GM19023 (cell line): ENCODE data around the gene SORD.

Experiments used
- ATAC-seq: cut with Tn5 transposase; IDR thresholded peaks from one replicate; pipeline ENCODE4 v1.9.1; 2021; ENCODE audit warnings: mild to moderate bottlenecking, moderate library complexity; ENCODE audit not compliant: unreplicated experiment

SORD gene

GRCh38 chr15:45114751-45115085 lies 91.7 kb downstream of the SORD start:
- no peak for ATAC-seq

DNA sequence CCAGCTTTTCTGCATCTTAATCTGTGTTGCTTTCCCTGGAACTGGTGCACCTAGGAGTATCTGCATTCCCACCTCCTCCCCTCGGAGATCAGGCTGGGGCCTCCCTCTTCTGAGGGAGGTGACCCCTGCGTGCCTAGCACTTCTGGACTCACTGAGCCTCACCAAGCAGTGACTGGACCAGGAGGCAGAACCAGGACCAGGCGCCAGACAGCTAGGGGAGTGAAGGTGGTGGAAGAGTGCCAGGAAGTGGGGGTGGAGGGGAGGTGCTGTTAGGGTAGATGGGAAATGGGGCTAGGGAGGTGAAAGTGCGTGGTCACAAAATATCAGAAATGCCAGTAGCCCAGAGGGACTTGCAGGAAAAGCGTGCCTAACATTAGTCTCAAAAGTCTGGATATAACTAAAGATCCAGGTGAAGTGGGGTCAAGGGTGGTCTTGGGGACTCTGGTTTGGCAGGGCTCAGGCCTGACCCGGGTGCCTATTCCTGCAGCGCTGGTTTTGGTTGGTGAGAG lies 92.4 kb downstream of the SORD start:
- no peak for ATAC-seq

- no peak for ATAC-seq
Observed at GRCh38 chr15:45116006-45116481, 93.0 kb downstream of the SORD start.

DNA sequence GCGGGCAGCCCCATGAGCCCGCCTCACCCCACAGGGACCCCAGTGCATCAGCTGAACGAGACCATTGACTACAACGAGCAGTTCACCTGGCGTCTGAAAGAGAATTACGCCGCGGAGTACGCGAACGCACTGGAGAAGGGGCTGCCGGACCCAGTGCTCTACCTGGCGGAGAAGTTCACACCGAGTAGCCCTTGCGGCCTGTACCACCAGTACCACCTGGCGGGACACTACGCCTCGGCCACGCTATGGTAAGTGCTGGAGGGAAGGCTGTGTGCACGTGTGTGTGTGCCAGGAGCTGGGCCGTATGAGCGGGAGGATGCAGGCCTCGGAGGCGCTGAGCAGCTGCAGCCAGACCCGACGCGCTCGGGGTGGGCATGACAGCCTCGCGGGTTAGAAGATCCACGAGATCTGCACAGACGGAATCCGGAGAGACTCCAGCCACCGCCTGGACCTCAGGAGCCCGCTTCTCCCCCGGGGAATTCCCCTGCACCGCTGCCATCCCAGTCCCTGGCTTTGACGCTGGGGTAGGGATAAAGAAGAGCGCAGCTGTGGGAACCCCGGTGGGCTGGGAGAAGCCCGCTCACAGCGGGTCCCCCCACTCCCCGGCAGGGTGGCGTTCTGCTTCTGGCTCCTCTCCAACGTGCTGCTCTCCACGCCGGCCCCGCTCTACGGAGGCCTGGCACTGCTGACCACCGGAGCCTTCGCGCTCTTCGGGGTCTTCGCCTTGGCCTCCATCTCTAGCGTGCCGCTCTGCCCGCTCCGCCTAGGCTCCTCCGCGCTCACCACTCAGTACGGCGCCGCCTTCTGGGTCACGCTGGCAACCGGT lies 93.7 kb downstream of the SORD start:
- no peak for ATAC-seq

- peak; percentile 15 for ATAC-seq
Observed at GRCh38 chr15:45117308-45118130, 94.5 kb downstream of the SORD start.

DNA sequence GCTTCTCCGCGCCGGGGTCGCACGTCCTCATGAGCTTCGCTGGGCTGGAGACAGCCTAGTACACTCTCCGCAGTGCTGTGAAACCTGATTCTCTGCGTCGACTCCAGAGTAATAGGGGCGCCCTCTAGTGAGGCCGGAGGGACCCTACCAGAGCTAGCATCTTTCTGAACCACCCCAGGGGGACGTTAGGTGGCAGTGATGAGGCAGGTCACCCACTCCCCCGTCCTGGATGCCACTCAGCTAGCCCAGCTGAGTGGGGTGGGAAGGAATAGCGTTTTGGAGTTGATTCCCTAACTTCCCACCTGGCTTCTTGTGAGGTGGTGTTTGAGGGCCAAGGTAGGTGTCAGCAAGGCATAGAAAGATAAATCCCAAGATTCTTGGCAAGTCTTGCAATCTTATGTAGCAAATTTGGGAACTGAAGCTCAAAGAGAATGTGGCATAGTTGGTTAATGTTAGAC lies 95.2 kb downstream of the SORD start:
- ATAC-seq: peak; percentile 89

GRCh38 chr15:45118996-45119395 lies 96.0 kb downstream of the SORD start:
- no peak for ATAC-seq

DNA sequence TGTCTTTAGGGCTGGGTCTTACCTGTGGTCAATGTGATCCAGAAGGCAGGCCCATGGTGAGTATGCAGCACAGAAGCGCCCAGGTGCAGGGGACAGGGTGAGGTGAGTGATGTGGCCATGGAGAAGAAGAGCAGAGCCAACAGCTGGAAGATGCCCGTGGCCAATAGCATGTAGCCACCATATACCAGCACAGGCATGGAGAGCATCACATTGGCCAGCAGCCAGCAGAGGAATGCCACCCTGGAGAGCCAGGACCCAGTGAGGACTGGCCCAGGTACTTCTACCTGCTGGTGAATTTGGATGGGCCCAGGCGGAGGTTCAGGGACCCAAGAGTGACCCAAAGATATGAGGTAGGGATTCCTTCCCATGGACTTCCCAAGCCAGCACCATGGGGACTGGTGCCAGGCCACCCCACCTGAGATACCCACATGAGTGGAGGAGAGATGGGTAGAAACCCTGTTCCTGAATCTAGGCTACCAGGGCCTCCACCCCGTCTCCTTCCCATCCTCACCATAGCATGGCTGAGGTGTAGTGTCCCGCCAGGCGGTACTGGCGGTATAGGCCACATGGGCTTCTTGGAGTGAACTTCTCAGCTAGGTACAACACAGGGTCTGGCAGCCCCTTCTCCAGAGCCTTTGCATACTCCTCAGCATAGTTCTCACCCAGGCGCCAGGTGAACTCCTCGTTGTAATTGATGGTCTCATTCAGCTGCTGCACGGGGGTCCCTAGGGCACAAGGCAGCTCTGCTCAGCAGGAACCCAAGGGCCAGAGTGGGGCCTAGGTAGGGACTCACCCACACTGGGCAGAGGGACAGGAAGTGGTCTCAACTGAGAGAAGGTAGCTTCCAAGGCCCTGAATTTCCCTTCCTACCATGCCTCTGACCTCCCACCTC lies 97.3 kb downstream of the SORD start:
- no peak for ATAC-seq

DNA sequence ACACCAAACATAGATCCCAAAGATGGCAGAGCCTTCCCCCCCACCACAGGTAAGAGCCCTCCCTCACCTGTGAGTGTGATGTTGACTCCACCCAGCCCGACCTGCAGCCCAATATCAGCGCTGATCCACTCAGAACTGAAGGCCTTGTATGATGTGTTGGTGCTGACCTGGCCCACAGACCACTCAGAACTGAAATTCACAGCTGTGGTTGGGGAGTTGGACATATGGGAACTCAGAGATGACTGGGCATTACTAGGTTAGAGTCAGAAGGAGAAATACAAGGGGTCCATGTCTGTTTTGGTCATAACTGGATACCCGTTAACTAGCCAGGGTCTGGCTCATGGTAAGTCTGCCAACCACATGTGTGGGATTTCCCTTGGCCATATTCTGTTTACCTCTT lies 98.0 kb downstream of the SORD start:
- no peak for ATAC-seq

DNA sequence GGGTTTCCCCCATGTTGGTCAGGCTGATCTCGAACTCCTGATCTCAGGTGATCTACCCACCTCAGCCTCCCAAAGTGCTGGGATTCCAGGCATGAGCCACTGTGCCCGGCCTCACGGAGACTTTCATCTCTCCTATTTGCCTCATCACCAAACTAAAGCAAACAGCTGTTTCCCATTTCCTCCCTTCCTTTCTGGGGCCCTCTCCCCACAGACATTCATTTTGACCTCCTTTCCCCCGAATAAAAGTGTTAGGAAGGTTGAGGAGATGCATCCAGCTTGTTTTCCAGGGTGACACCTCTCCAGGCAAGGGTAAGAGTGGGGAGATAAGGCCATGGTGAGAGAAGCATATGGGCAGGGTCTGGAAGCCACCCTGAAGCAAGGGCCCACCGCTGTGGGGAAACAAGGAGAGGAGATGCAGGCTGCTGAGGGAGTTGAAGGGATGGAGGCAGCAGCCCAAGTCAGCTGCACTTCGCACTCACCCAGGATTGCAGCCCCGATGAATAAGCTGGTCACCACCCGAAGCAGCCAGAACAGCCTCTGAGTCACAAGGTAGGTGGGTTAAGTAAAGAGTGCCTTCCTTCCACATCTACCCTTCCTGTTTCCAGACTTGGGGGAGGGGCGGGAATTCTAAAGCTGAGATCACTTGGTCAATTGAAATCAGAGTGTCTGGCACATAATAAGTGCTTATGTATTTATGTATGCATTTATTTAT lies 98.9 kb downstream of the SORD start:
- no peak for ATAC-seq

DNA sequence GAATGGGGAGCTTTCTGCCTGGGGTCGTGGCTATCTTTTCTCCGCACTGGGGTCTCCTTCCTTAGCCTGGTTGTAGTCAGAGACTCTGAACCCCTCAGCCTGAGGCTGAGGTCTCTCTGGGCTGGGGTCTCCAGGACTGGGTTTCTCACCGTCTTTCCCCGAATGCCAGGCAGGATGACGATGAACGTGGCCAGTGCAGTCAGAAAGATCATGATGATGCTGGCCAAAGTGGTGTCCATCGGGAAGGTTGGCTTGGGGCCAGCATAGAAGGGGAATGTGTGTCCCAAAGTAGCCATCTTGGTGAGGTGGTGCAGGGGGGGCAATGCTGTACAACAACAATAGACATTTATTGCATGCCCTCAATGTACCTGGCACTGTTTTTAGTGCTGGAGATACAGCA lies 99.7 kb downstream of the SORD start:
- ATAC-seq: no peak

DNA sequence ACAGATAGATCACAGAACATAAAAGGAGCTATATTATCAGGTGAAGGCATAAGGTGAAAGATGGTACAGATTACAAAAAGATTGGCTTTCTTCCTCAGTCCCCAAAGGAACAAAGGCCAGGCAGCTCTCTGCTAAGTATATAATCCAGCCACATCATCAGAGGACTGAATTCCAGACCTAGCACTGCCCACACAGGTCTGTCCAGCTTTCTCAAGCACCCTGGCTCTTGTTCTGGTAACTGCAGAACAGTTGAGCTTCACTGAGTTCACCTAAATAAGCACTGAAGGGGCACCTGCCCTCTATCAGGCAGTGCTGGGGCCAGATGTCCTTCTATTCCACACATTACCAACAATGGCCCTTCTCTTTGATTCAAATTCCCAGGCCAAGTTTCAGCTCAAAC lies 100.4 kb downstream of the SORD start:
- ATAC-seq: no peak

DNA sequence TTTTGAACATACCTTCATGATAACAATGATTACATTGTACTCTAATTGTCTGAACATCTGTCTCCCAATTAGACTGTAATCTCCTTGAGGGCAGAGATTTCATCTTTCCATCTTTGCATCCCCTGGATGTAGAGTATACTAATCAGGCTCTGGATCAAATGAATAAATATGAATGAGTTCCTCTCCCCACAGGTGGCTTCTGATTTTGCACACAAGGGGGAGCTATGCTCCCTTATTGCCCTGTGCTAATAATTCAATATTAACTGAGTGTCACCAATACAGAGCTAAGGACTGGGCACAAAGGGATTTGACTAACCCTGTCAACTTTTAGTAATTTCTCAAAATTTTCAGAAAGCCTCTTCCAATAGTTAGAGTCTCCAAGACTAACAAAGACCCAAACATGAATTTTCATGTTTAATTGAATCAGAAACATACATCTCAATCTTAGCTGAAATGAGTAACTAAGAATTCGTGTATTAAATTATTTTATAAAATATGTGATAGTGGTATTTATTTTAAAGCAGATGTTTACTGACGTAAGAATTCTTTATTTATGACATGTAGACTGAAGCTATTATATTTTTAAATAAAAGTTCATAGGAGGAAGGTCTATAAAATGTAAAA lies 103.7 kb downstream of the SORD start:
- ATAC-seq: no peak
